Transverse colon (tissue), 4 donors: ENCODE results near the gene ZNF438. TPM values are rescaled to one million over a fixed set of nuclear protein-coding genes. Genes with fewer than 3 reads are reported as not detected.

ENCODE experiments used
- DNase-seq: peaks from one replicate; pipeline ENCODE4 v3.0.0-alpha.2; 2019
- H3K27ac ChIP-seq, 4 donors: fragments of 200-600 bp; sonication (generic); 2 replicates each; pipeline ENCODE4 v1.5.1; 2016 to 2018; ENCODE audit warnings: inconsistent platforms in 4 of 4
- H3K27me3 ChIP-seq: fragments of 200-600 bp; sonication (generic); 2 replicates; pipeline ENCODE4 v1.5.1; 2017; ENCODE audit warnings: inconsistent platforms
- H3K36me3 ChIP-seq, 4 donors: fragments of 200-600 bp; sonication (generic); 2 replicates each; pipeline ENCODE4 v1.5.1; 2017 to 2019; ENCODE audit warnings: inconsistent platforms in 4 of 4
- H3K4me1 ChIP-seq, 4 donors: fragments of 200-600 bp; sonication (generic); 2 replicates each; pipeline ENCODE4 v1.5.1; 2017 to 2020; ENCODE audit warnings: inconsistent platforms in 4 of 4
- H3K4me3 ChIP-seq, 4 donors: fragments of 200-600 bp; sonication (generic); 1 replicate in 1 of 4; 2 replicates in 3 of 4; pipeline versions ENCODE4 v1.5.1 to v1.6.1; 2017 to 2019; ENCODE audit warnings: inconsistent platforms in 4 of 4
- H3K9me3 ChIP-seq, 2 donors: fragments of 200-600 bp; sonication (generic); 2 replicates each; pipeline ENCODE4 v1.5.1; 2017 to 2019; ENCODE audit warnings: inconsistent platforms in 2 of 2
- CTCF ChIP-seq, 5 experiments: fragments of 200-600 bp in 3 of 5; fragments of 450-650 bp in 2 of 5; sonication (generic) in 3 of 5; IDR thresholded peaks; 1 replicate in 2 of 5; 2 replicates in 3 of 5; pipeline ENCODE4 v1.5.1; 2016 to 2017; ENCODE audit warnings: antibody characterized with exemption in 5 of 5, inconsistent platforms in 3 of 5, mild to moderate bottlenecking in 2 of 5, moderate library complexity in 1 of 5
- EP300 ChIP-seq: sonication (generic); formaldehyde crosslinking; IDR thresholded peaks from one replicate; pipeline ENCODE4 v1.6.1; 2017; ENCODE audit warnings: antibody characterized with exemption, low read depth
- POLR2A ChIP-seq: fragments of 450-650 bp; IDR thresholded peaks from one replicate; pipeline ENCODE4 v1.6.1; 2016; ENCODE audit warnings: antibody characterized with exemption, mild to moderate bottlenecking, moderate library complexity
- POLR2AphosphoS5 ChIP-seq, 3 donors: sonication (generic); formaldehyde crosslinking; IDR thresholded peaks; one replicate each; pipeline ENCODE4 v1.6.1; 2016; ENCODE audit warnings: antibody characterized with exemption in 3 of 3
- WGBS, 2 donors: methylation state at CpG; one replicate each; pipeline ENCODE4 v1.1.5; 2018; ENCODE audit warnings: low coverage in 1 of 2; 5-methylcytosine and 5-hydroxymethylcytosine counted together
- in situ Hi-C, 4 donors: fragments of 200-750 bp; cut with MboI; loops; one replicate each; pipeline versions ENCODE4 v1.15.0 to v1.15.1; 2017; ENCODE audit warnings: low sequenced_read_pairs in 3 of 4, low pct_ligation_motif_present in 1 of 4, low pct_unique_long_range_greater_than_20kb in 1 of 4
- intact Hi-C: fragments of 100-400 bp; cut with DNase I; formaldehyde crosslinking; loops from one replicate; pipeline ENCODE4 v1.15.1; 2023; ENCODE audit warnings: low total_unique reads
- total RNA-seq, 4 donors: library from RNA; depleted of rRNA; stranded (reverse); fragments of >200 nt; gene quantifications; one replicate each; pipeline ENCODE4 v1.1.0, GENCODE V29; 2016

ZNF438 gene
- total RNA-seq, 4 donors from 2014 or later, result 4.4 to 7.4 (median 6.4) TPM

- no peaks in the 10 kb centered on the region for H3K27me3 ChIP-seq
- intact Hi-C loops (no loop called here), in situ Hi-C loops (no loop called here)
- H3K4me1 ChIP-seq, result no peaks in the 10 kb centered on the region
- no peak overlapping the region for H3K27ac ChIP-seq
- no peak overlapping the region for H3K4me3 ChIP-seq
- TF ChIP-seq EP300 (no peak), POLR2AphosphoS5 (IDR thresholded peaks at IDR 0.05) (no peak), CTCF (IDR thresholded peaks at IDR 0.05) (no peak), POLR2A (no peak)
- H3K9me3 ChIP-seq, result no peaks in the 10 kb centered on the region
- H3K36me3 ChIP-seq, result no peaks in the 10 kb centered on the region
- DNase-seq, result no peak
Observed at GRCh38 chr10:30897048-30897447, 134.6 kb downstream of the ZNF438 start.

- H3K36me3 ChIP-seq, result no peaks in the 10 kb centered on the region
- TF ChIP-seq CTCF (IDR thresholded peaks at IDR 0.05) (no peak), POLR2A (no peak), POLR2AphosphoS5 (IDR thresholded peaks at IDR 0.05) (no peak), EP300 (no peak)
- H3K27ac ChIP-seq, result no peak overlapping the region
- in situ Hi-C loops, result no loop called here
- DNase-seq, result no peak
- 76 to 81% methylated on average over 3 to 5 of the region's 5 CpGs for WGBS, 2 donors
- H3K27me3 ChIP-seq, result no peaks in the 10 kb centered on the region
- H3K9me3 ChIP-seq, result no peaks in the 10 kb centered on the region
- no peak overlapping the region for H3K4me3 ChIP-seq
- H3K4me1 ChIP-seq, result no peaks in the 10 kb centered on the region
- intact Hi-C loops, result no loop called here
Observed at GRCh38 chr10:30894221-30894620, 137.4 kb downstream of the ZNF438 start.

GRCh38 chr10:30893208-30893607 is 138.5 kb downstream of the ZNF438 start:
- in situ Hi-C loops (no loop called here), intact Hi-C loops (no loop called here)

GRCh38 chr10:30887839-30888238 is 143.8 kb downstream of the ZNF438 start:
- 93 to 95% methylated on average over 1 of the region's 1 CpG for WGBS, 2 donors
- Histone ChIP-seq H3K27ac (no peak overlapping the region), H3K4me1 (no peaks in the 10 kb centered on the region), H3K9me3 (no peaks in the 10 kb centered on the region), H3K27me3 (no peaks in the 10 kb centered on the region), H3K4me3 (no peak overlapping the region), H3K36me3 (no peaks in the 10 kb centered on the region)
- in situ Hi-C loops, result no loop called here
- DNase-seq, result no peak
- intact Hi-C loops, result no loop called here
- TF ChIP-seq EP300, result no peak
- no peak for TF ChIP-seq POLR2A
- no peak for TF ChIP-seq CTCF (IDR thresholded peaks at IDR 0.05)
- TF ChIP-seq POLR2AphosphoS5 (IDR thresholded peaks at IDR 0.05), result no peak

More at GRCh38 chr10:30893208-30893607, 138.5 kb downstream of the ZNF438 start:
- no peak for DNase-seq
- H3K4me1 ChIP-seq, result no peaks in the 10 kb centered on the region
- no peak overlapping the region for H3K27ac ChIP-seq
- H3K27me3 ChIP-seq, result no peaks in the 10 kb centered on the region
- no peak overlapping the region for H3K4me3 ChIP-seq
- TF ChIP-seq POLR2A (no peak), POLR2AphosphoS5 (IDR thresholded peaks at IDR 0.05) (no peak), EP300 (no peak), CTCF (IDR thresholded peaks at IDR 0.05) (no peak)
- 80% methylated on average over 1 of the region's 1 CpG; no CpG with 5 or more reads in 1 of the 2 donors for WGBS, 2 donors
- no peaks in the 10 kb centered on the region for H3K9me3 ChIP-seq
- no peaks in the 10 kb centered on the region for H3K36me3 ChIP-seq
